Measurements from ENCODE around the gene SYNPO2.
"Not testable (repeated sequence)": the region's sequence is repeated elsewhere in the genome, so short reads cannot be mapped to it uniquely, and the experiment has no call there.

SYNPO2 gene

DNA sequence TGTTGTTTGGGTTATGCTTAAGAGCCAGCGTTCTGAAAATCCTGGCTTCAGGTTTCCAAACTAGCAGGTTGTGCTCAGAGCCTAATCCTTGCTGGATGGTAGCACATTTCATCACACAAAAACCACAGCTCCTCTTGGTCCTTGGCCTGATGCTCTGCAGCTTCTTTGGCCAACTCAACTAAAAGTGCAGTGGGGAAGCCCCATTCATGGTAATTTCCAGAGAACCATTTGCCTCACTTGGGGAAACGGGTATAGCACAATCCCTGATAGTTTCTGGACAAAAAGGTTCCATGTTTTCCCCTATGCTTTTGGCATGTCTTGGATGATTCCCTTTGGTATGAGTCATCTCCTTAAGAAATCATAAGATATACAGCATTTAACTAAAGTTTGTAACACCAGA is 78.7 kb downstream of the SYNPO2 start:
- no peak for DNase-seq (ENCODE audit: low read depth, low spot score)
- no peak overlapping the region for H3K4me3 ChIP-seq (ENCODE audit: low read length)

DNA sequence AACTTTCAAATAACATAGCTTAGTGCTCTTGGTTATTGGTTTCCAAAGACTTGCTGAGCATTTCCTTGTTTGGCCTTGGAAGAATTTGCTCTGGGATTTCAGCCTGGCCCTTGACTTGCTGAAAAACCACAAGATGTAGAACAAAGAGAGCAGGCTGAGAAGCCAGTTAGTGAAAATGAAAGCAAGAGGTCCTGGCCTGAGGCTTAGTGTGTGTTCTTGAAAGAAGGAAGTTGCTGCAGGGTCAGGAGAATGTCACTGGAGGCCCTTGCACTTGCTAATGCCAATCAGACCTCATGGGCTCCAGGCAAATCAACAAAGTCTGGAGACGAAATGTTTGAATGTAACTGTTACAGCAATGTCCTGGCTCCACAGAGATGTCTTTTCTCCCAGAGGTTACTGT is 79.4 kb downstream of the SYNPO2 start:
- H3K4me3 ChIP-seq (ENCODE audit: low read length), result no peak overlapping the region
- DNase-seq (ENCODE audit: low read depth, low spot score), result no peak

DNA sequence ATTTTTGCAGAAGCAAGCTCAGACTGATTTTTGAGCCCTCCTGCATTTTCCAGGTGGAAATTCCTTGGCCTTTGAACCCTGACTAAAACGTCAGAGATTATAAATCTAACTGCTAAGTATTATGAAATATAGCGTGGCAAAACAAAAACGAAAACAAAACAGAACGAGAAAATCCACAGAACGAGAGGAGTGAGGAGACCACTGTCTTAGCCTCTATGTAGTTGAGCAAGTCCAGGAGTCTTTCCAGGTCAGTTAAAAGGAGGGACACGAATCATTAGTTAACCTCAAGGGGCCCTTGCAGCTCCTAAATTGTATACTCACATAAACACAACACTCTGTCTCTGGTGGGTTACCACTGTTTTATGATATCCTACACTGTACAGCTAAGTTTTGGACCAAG is 80.2 kb downstream of the SYNPO2 start:
- no peak overlapping the region for H3K4me3 ChIP-seq (ENCODE audit: low read length)
- no peak for DNase-seq (ENCODE audit: low read depth, low spot score)

DNA sequence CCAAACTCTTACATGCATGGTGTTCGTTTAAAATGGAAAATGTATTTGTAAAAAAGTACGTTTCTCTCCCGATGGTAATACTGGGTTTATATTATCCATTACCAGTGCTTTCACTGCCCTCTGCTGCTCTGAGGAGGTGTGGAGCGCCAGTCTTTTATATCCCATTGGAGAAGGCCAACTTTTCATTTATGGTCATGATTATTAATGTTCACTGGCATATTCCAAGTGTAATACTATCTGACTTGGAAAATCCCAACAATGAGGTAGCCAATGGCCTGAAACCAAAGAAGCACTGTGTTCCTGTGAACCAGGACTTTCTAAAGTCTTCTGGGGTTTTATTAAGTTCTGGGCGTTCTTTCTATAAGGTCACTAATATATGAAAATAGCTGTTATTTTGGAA is 80.7 kb downstream of the SYNPO2 start:
- DNase-seq (ENCODE audit: low read depth, low spot score), result no peak
- no peak overlapping the region for H3K4me3 ChIP-seq (ENCODE audit: low read length)

DNA sequence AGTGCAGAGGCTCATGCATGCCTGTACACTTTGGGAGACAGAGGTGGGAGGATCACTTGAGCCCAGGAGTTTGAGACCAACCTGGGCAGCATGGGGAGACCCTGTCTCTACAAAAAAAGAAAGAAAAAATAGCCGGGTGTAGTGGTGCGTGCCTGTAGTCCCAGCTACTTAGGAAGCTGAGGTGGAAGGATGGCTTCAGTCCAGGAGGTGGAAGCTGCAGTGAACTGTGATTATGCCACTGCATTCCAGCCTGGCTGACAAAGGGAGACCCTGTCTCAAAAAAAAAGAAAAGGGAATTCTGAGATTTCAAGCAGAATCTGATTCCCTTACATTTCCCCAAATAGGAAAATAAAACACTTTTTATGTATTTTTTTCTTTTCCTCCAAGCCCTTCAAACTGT is 83.5 kb downstream of the SYNPO2 start:
- H3K4me3 ChIP-seq (ENCODE audit: low read length), result no peak overlapping the region
- no peak for DNase-seq (ENCODE audit: low read depth, low spot score)

DNA sequence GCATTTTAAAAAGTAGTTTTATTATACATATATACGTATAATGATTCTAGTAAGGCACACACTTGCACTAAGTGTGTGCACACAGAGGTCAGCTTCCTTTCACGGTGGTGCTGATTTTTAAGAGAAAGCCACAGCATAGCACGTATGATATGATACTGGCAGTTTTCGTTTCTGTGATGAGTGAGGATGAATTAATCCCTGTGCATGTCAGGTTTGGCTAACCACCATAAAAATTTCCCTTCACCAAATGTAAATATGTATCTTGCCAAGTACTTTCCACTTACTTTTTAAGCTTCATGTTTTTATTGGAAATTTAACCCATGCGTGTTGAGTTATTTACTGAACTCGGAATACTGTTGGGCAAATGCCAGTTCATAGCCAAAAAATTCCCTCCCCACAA is 84.6 kb downstream of the SYNPO2 start:
- no peak overlapping the region for H3K4me3 ChIP-seq (ENCODE audit: low read length)
- DNase-seq (ENCODE audit: low read depth, low spot score), result no peak

DNA sequence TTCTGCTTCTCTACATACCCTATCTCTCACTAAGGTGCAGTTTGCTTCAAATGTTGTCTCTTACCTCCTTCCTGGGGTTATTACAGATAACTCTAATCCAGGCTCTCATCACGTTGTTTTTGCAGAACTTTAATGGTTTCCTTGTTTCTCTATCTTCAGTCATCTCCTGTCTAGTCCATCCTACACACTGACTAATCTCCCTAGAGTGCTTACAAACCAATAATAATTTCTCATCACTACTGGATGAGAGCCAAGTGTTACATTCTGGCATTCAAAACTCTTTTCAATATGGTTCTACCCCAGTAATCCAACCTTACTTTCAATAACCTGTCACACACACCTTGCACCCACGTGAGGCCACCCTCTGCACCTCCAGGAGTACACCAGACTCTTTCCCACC is 86.1 kb downstream of the SYNPO2 start:
- no peak for DNase-seq (ENCODE audit: low read depth, low spot score)
- no peak overlapping the region for H3K4me3 ChIP-seq (ENCODE audit: low read length)

DNA sequence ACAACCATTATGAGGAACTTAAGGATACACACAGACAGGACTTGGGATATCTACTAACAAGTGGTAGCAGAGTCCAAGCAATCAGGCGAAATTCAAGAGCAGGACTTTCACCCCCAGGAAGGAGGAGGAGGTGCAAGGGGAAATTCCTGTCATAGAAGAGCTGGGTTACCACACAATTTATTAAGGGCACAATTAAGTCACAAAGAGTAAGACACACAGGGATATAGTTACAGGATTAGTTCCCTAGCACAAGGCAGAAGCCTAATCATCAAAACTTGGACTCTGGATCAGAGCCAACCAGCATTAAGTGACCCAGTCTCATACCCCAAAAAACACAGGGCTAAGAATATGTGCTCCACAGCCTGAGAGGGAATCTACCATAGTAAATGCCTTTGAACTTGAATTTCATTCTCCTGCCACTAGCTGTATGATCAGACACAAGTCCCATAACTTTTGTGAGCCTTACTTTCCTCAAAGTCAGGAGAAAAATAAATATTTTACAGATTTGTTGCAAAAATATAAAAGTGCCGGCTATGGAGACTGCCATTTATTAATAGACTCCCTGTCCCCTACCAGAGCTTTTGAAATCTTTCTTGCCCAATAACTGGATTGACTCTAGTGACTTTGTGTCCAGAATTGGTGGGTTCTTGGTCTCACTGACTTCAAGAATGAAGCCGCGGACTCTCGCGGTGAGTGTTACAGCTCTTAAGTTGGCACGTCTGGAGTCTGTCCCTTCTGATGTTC is 87.0 kb downstream of the SYNPO2 start:
- no peak for DNase-seq (ENCODE audit: low read depth, low spot score)
- H3K4me3 ChIP-seq (ENCODE audit: low read length), result no peak overlapping the region

DNA sequence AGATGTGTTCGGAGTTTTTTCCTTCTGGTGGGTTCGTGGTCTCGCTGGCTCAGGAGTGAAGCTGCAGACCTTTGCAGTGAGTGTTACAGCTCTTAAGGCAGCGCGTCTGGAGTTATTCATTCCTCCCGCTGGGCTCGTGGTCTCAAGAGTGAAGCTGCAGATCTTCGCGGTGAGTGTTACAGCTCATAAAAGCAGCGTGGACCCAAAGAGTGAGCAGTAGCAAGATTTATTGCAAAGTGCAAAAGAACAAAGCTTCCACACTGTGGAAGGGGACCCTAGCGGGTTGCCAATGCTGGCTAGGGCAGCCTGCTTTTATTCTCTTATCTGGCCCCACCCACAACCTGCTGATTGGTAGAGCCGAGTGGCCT is 87.5 kb downstream of the SYNPO2 start:
- DNase-seq (ENCODE audit: low read depth, low spot score); H3K4me3 ChIP-seq (ENCODE audit: low read length): not testable (repeated sequence)

DNA sequence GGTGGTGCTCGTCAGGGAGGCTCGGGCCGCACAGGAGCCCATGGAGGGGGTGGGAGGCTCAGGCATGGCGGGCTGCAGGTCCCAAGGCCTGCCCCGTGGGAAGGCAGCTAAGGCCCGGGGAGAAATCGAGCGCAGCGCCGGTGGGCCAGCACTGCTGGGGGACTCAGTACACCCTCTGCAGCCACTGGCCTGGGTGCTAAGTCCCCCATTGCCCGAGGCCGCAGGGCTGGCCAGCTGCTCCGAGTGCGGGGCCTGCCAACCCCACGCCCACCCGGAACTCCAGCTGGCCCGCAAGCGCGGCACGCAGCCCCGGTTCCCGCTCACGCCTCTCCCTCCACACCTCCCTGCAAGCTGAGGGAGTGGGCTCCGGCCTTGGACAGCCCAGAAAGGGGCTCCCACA is 88.4 kb downstream of the SYNPO2 start:
- H3K4me3 ChIP-seq (ENCODE audit: low read length); DNase-seq (ENCODE audit: low read depth, low spot score): not testable (repeated sequence)

DNA sequence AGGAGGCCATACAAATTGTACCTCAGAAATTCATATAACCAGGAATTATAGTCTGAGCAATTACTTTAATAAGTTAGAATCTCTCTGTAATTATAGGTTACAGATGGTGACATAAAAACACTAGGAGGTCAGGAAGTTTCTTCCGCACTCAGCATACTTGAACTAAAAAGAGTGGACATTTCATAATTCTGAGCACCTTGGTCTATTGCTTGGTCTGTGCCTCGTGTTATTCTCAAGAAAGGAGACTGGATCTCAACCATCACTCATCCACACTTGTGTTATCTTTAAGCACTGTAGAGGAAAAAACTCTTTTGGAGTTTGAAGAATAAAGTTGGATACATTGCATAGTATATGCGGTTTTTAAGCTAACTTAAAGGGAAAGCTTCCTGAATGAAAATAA is 91.1 kb downstream of the SYNPO2 start:
- no peak overlapping the region for H3K4me3 ChIP-seq (ENCODE audit: low read length)
- no peak for DNase-seq (ENCODE audit: low read depth, low spot score)

DNA sequence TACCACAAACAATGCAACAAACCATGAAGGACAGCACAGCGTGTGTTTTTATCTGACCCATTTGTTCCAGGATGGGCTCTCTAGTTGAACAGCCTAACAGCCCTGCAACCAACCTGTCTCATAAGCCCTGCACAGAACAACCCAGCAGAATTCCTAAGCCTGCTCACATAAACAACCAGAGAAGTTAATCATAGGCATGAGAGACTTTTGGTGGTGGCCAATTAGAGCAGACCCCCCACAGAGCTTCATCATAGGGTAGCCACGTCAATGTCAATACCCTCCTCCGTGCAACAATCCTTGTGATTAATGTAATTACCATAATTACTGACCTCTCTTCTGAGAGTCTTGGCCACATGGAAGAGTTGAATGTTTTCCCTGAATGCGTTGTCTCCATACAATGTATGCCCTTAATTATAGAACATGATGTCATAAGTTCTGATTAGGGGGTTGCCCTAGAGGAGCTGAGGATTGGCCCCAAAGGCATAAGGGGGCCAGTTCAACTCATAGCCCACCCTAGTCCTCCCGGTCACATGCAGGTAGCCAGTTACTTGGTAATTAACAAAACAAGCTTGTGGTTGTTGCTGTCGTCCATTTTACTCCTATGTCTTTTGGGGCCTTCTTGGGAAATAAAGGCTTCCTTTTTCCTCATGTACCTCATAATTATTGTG is 92.7 kb downstream of the SYNPO2 start:
- DNase-seq (ENCODE audit: low read depth, low spot score), result no peak
- no peak overlapping the region for H3K4me3 ChIP-seq (ENCODE audit: low read length)

DNA sequence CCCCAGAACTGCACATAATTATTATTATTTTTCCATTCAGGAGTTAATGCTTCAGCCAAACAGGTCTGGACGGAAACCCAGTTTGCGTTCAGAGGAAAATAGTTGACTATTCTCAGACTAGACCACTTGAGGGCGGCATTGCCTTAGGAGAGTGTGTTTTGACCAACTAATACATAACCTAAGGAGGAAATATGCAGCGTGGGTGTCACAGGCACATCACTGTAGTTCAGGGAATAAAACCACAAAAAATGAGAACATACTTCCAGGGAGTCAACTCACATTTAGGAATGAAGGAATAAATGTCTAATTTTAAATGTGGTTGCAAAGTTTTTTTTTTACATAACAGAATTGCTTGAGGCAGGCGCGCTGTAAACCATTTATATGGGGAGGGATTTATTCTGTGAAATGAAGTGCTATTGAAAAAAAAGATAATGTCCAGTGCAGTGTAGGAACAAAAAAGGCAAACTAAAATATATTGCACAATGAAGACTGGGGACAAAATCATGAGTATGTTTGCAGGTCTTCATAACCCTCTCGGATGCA is 93.3 kb downstream of the SYNPO2 start:
- no peak overlapping the region for H3K4me3 ChIP-seq (ENCODE audit: low read length)
- peak; percentile 42 for DNase-seq (ENCODE audit: low read depth, low spot score)

DNA sequence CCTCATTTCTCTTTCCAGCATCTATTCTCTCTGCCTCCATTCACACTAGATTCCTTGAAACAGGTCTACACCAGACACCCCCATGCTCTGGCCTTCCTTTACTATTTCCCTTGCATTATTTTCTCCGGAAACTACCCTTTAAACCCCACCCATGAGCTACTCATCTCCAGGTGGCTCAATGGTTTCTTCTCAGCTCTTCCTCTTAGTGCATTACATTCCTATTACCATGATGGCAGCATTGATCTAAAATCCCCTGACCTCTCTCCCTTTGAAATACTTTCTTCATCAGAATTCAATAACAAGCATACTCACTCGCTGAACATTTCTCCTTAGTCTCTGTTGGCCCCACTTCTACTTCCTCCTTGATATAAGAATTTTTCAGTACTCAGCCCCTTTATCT is 94.6 kb downstream of the SYNPO2 start:
- no peak overlapping the region for H3K4me3 ChIP-seq (ENCODE audit: low read length)
- DNase-seq (ENCODE audit: low read depth, low spot score), result no peak

DNA sequence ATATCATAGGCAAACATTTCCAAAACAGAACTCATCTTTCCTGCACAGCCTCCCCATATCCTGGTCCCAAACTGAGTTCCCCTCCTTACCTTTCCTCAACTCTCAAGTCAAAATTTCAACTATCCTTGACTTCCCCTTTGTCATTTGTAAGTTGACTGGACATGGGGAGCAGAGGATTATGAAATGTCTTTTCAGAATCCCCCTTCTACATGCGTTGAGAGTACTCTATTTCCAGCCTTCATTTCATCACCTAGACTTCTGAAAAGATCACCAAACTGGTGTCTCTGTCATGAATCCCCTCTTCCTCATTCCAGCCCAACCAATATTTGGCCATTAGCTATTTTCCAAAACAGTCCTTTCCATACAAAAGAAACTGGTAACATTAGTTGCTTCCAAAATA is 95.2 kb downstream of the SYNPO2 start:
- H3K4me3 ChIP-seq (ENCODE audit: low read length), result no peak overlapping the region
- DNase-seq (ENCODE audit: low read depth, low spot score), result no peak

DNA sequence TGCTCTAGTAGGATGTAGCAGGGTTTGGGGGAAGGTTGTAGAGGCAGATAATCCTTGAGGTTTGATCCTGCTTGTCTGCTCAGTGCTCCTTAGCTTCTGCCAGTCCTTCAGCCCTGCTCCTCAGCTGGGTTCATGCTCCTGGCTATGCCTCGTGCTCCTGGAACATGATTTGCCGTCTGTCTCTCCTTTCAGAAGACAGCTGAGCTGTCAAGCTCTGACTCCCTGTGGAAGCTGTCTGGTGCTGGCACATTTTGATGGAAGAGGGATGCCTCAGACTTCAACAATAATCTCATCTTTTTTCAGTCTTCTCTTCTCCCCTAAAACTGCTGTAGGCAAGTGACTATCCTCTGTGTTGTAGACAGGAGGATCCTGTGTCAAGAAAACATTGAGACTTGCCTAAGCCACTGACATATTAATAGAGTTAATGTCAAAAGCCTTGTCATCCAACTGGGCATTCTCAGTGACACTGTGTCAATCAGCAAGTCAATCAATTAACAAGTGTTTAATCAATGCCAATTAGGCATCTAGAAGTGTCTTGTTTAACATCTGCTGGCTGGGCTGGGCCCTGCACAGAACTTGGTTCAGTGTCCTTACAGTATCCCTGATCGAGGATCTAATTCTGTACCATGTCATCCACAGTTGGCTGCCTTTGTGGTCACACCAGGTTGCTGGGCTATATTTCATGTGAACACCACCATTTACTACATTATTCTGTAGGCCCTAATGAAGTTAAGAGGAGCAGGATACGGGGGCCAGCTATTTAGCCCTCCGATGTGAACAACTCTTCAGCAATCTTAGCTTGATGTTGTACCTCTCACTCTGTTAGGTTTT is 96.7 kb downstream of the SYNPO2 start:
- no peak for DNase-seq (ENCODE audit: low read depth, low spot score)
- H3K4me3 ChIP-seq (ENCODE audit: low read length), result no peak overlapping the region

DNA sequence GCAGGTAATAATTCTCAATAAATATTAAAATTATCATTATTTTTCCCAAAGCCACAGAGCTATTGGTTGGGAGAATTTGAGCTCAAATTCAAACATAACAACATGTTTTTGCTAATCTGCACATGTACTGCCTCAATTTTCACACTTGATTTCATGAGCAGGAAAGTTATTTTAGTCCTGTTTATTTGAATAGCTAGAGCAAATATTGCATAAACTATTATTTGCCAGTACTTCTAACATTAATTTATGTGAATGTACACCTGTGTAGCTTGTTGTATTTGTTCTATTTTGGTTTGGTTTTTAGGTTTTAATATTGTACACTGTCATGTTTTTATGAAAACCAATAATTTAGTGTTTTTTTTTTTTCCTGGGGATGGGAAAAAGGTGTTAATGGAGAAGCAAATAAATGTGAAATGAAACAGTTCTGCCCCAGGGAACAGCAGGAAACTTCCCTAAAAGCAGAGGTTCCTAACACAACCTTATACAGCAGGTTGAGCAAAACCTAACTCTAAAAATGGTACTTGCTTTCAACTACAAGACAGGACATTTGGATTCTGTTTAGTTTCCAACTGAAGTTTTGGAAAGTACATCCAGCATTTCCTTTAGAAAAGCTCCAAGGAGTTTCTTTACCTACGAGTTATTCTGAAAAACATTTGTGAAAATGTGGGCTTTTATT is 99.4 kb downstream of the SYNPO2 start:
- no peak for DNase-seq (ENCODE audit: low read depth, low spot score)
- H3K4me3 ChIP-seq (ENCODE audit: low read length), result no peak overlapping the region

DNA sequence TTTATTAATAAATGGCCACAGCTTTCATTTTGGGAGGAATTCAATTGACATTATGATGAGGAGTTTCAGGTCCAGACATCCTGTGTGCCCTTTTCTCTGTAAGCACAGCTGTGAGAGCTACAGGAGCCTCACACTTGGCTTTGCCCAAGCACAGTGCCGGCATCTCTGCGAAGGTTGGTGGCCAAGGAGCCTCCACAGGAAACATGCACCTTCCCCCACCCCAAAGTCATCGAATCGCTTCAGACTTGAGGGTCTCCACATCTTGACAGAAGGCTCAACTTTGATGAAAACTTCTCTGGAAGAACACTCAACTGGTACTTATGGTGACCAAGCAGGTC is 100.0 kb downstream of the SYNPO2 start:
- DNase-seq (ENCODE audit: low read depth, low spot score), result no peak
- H3K4me3 ChIP-seq (ENCODE audit: low read length), result no peak overlapping the region
